GM12878 (cell line): Measurements from ENCODE around the gene ZNF385A. TPM values are rescaled to one million over a fixed set of nuclear protein-coding genes. Genes with fewer than 3 reads are reported as not detected.

Experiments
- ATAC-seq: fragments of 200-7000 bp; cut with Tn5 transposase; 3 replicates; pipeline ENCODE4 v1.9.1; 2020; ENCODE audit warnings: mild to moderate bottlenecking, moderate library complexity
- BruUV-seq: library from RNA; stranded (reverse); fragments of 400-500 nt; replicated peaks from 2 replicates; lab custom pipeline; 2021; lab: Mats Ljungman, UMichigan
- CTCF ChIA-PET: fragments of 300-600 bp; sonication (Branson Sonifier 250); formaldehyde crosslinking; extraction: SDS; loops from one replicate; lab custom pipeline; 2021; ENCODE audit warnings: inconsistent platforms; lab: Yijun Ruan, JAX
- POLR2A ChIA-PET: fragments of 350-600 bp; formaldehyde crosslinking; extraction: SDS; loops from one replicate; lab custom pipeline; 2021; ENCODE audit warnings: inconsistent platforms; lab: Charles Lee
- RAD21 ChIA-PET: fragments of 300-600 bp; sonication (Branson Sonifier 250); formaldehyde crosslinking; loops from one replicate; lab custom pipeline; 2023; ENCODE audit warnings: antibody characterized with exemption; ENCODE audit not compliant: unreplicated experiment; lab: Charles Lee
- SMC1A ChIA-PET: fragments of 300-600 bp; sonication (Branson Sonifier 250); formaldehyde crosslinking; loops from one replicate; lab custom pipeline; 2023; ENCODE audit not compliant: unreplicated experiment, uncharacterized antibody; lab: Charles Lee
- DNase-seq: peaks from one replicate; pipeline ENCODE4 v3.0.0-alpha.2; 2011; ENCODE audit warnings: low read depth, low spot score
- FAIRE-seq: peaks from 3 replicates; lab custom pipeline; 2011; peaks lifted over from hg19 to GRCh38; lab: Jason Lieb, UNC
- H2AFZ ChIP-seq: 2 replicates; pipeline ENCODE4 v1.6.0; 2011; ENCODE audit warnings: low read depth, low read length, control low read depth; ENCODE audit not compliant: control insufficient read depth
- H3K27ac ChIP-seq: 2 replicates; pipeline ENCODE4 v1.5.1; 2011; ENCODE audit warnings: control low read depth; ENCODE audit not compliant: control insufficient read depth, insufficient read depth
- H3K27me3 ChIP-seq, 2 experiments: replicated peaks in 1 of 2; 2 replicates each; pipeline versions ENCODE4 v1.6.0 to v1.6.1; 2011; ENCODE audit warnings: low read length in 1 of 2; ENCODE audit not compliant: control insufficient read depth in 2 of 2, insufficient read depth in 2 of 2
- H3K36me3 ChIP-seq, 2 experiments: 2 replicates each; pipeline ENCODE4 v1.5.1; 2011; ENCODE audit warnings: low read length in 1 of 2; ENCODE audit not compliant: control insufficient read depth in 2 of 2, insufficient read depth in 2 of 2
- H3K4me1 ChIP-seq: 2 replicates; pipeline ENCODE4 v1.6.1; 2011; ENCODE audit warnings: mild to moderate bottlenecking, low read length, moderate library complexity, mixed read lengths; ENCODE audit not compliant: control insufficient read depth, insufficient read depth
- H3K4me2 ChIP-seq: 2 replicates; pipeline ENCODE4 v1.6.0; 2011; ENCODE audit warnings: control low read depth; ENCODE audit not compliant: control insufficient read depth, insufficient read depth
- H3K4me3 ChIP-seq: fragments of 200-600 bp; sonication (generic); 2 replicates; pipeline ENCODE4 v1.5.1; 2016
- H3K79me2 ChIP-seq: 2 replicates; pipeline ENCODE4 v1.6.0; 2011; ENCODE audit warnings: low read length; ENCODE audit not compliant: control insufficient read depth, insufficient read depth
- H3K9ac ChIP-seq: 2 replicates; pipeline ENCODE4 v1.8.0; 2011; ENCODE audit warnings: low read length, control low read depth, mixed read lengths; ENCODE audit not compliant: control insufficient read depth, insufficient read depth
- H3K9me3 ChIP-seq: replicated peaks from 3 replicates; pipeline ENCODE4 v1.5.1; 2011; ENCODE audit warnings: mild to moderate bottlenecking, low read length; ENCODE audit not compliant: control insufficient read depth, insufficient read depth
- H4K20me1 ChIP-seq: 2 replicates; pipeline ENCODE4 v1.6.0; 2011; ENCODE audit not compliant: control insufficient read depth, insufficient read depth
- BRCA1 ChIP-seq: IDR thresholded peaks from 2 replicates; pipeline ENCODE4 v1.6.1; 2011; ENCODE audit warnings: low read depth, low read length, improper control_type of control experiment
- CHD1 ChIP-seq: IDR thresholded peaks from 2 replicates; pipeline ENCODE4 v1.6.1; 2012; ENCODE audit warnings: low read depth, low read length, improper control_type of control experiment
- CREB1 ChIP-seq: IDR thresholded peaks from 2 replicates; pipeline ENCODE4 v1.6.1; 2012; ENCODE audit warnings: low read depth, mild to moderate bottlenecking, inconsistent platforms
- EED ChIP-seq: sonication (generic); IDR thresholded peaks from 2 replicates; pipeline ENCODE4 v1.6.1; 2016; ENCODE audit warnings: antibody characterized with exemption, low read depth
- IKZF2 ChIP-seq, 2 experiments: fragments of 450-650 bp; IDR thresholded peaks; 2 replicates each; pipeline ENCODE4 v1.6.1; 2017; ENCODE audit warnings: mild to moderate bottlenecking in 2 of 2, moderate library complexity in 2 of 2
- NR2F1 ChIP-seq: fragments of 450-650 bp; conservative IDR thresholded peaks from 2 replicates; pipeline ENCODE4 v1.6.1; 2017; ENCODE audit warnings: mild to moderate bottlenecking
- POLR2A ChIP-seq: IDR thresholded peaks from 2 replicates; pipeline ENCODE4 v1.6.1; 2011; ENCODE audit warnings: low read depth, mild to moderate bottlenecking, low read length
- RBBP5 ChIP-seq: fragments of 200-600 bp; sonication (generic); conservative IDR thresholded peaks from 2 replicates; pipeline ENCODE4 v1.6.1; 2016
- SREBF1 ChIP-seq: IDR thresholded peaks from 2 replicates; pipeline ENCODE4 v1.6.1; 2012; ENCODE audit warnings: mild to moderate bottlenecking, low read length
- SUZ12 ChIP-seq: fragments of 200-600 bp; sonication (generic); IDR thresholded peaks from one replicate; pipeline ENCODE4 v1.6.1; 2018; ENCODE audit warnings: antibody characterized with exemption, mild to moderate bottlenecking; ENCODE audit not compliant: unreplicated experiment
- ZBED1 ChIP-seq: IDR thresholded peaks from 2 replicates; pipeline ENCODE4 v1.6.1; 2016; ENCODE audit warnings: borderline replicate concordance
- ZNF592 ChIP-seq: fragments of 450-650 bp; IDR thresholded peaks from 2 replicates; pipeline ENCODE4 v1.6.1; 2017; ENCODE audit warnings: mild to moderate bottlenecking, moderate library complexity
- ZNF687 ChIP-seq: fragments of 450-650 bp; IDR thresholded peaks from 2 replicates; pipeline ENCODE4 v1.6.1; 2017; ENCODE audit warnings: mild to moderate bottlenecking, moderate library complexity
- whole genome bisulfite sequencing: methylation state at CpG from one replicate; pipeline ENCODE4 v1.1.6; 2016; ENCODE audit warnings: low lambda C conversion rate; ENCODE audit not compliant: insufficient replicate concordance, insufficient coverage; ENCODE audit errors: missing lambda C conversion rate; 5-methylcytosine and 5-hydroxymethylcytosine counted together
- in situ Hi-C: fragments of 300-500 bp; cut with MboI; formaldehyde crosslinking; loops from 9 replicates; pipeline ENCODE4 v1.14.3; 2018; ENCODE audit warnings: mixed read lengths
- intact Hi-C: fragments of 100-400 bp; cut with micrococcal nuclease; formaldehyde crosslinking; loops from one replicate; pipeline ENCODE4 v1.14.2; 2022; ENCODE audit not compliant: unreplicated experiment
- polyA plus RNA-seq, 11 experiments: library from polyadenylated mRNA; depleted of rRNA in 4 of 11; unstranded in 6 of 11; stranded (reverse) in 5 of 11; fragments of >200 nt; fragmentation: Nextera tagmentation in 4 of 11; fragmentation: Illumina TruSeq in 1 of 11; extraction: Ambion mirVana in 4 of 11; extraction: Trizol in 1 of 11; gene quantifications; 1 replicate in 1 of 11; 2 replicates in 10 of 11; pipeline versions ENCODE4 v1.2.1 to v1.2.3, GENCODE V29; 2011 to 2016; ENCODE audit warnings: inconsistent platforms in 2 of 11, missing spikeins in 2 of 11, low read depth in 1 of 11
- total RNA-seq, 4 experiments: library from RNA; depleted of rRNA in 3 of 4; stranded (reverse); fragments of >200 nt in 3 of 4; fragmentation: Illumina TruSeq in 1 of 4; extraction: Trizol in 1 of 4; gene quantifications; 2 replicates each; pipeline versions ENCODE4 v1.2.1 to v1.2.3, GENCODE V29; 2013 to 2021
- TF ChIP-seq, protein P1 (sequence below): fragments of 450-650 bp; formaldehyde crosslinking; IDR thresholded peaks from 2 replicates; pipeline ENCODE4 v1.5.0; 2022; ENCODE audit warnings: mild to moderate bottlenecking, missing genetic modification characterization

The ZNF385A gene
- total and polyA plus RNA-seq, 10 of the 15 experiments (the other 5 are each of a cell fraction or from before 2014, with no cell fraction given) = 0.26 to 26.1 (median 4.9) TPM

DNA sequence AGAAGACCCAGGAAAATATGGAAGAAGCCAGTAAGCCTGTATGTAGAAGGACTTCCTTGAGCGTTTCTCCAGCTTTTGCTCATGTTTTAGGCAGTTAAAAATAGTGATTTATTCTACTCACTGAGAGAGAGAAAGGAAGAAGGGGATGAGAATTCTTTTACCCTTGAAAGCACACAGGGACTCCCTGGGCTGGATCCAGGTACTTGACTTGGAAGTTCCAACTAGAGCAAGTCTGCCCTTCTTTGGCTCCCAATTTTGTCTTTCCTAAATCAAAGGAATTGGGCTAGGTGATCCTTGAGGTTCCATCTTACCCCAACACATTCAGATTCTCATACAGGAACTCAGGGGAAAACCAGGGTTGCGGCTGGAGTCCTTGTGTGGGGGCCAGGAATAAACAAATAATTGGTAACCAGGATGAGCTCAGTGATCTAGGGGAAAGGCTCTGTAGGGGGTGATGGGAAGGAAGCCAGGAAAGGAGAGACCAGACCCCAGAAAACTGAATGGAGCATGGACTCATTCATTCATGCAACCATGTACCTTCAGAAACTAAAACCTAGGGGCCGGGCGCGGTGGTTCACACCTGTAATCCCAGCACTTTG, 46.0 kb upstream of the ZNF385A start:
- no peak for ATAC-seq
- Histone ChIP-seq H3K79me2 (no peaks in the 10 kb centered on the region), H3K9ac (no peak overlapping the region), H3K9me3 (no peaks in the 10 kb centered on the region), H4K20me1 (no peaks in the 10 kb centered on the region), H3K27me3 (peaks cover 1 to 9% of the 10 kb centered on the region in 2 experiments), H3K36me3 (no peaks in the 10 kb centered on the region), H3K4me1 (peaks cover 5% of the 10 kb centered on the region), H3K27ac (no peak overlapping the region), H2AFZ (no peak overlapping the region), H3K4me3 (no peak overlapping the region), H3K4me2 (no peak overlapping the region)
- ChIA-PET POLR2A (interaction anchor here (0.7 to 3.3 kb wide), 4 partner anchors 7 to 1818 kb away, joined by 3 to 10 read pairs (median 6); no protein-coding TSS in a partner anchor), RAD21 (interaction anchor here (0.6 to 4.8 kb wide), 3 partner anchors 8 to 31 kb away, joined by 3 to 19 read pairs (median 3); no protein-coding TSS in a partner anchor), SMC1A (interaction anchor here (1.2 to 21.0 kb wide), 6 partner anchors 8 to 46 kb away, joined by 3 to 469 read pairs (median 14); no protein-coding TSS in a partner anchor), CTCF (interaction anchor here (1.0 to 33.3 kb wide), 3 partner anchors 9 to 43 kb away, joined by 3 to 1071 read pairs (median 5); no protein-coding TSS in a partner anchor)
- 71% methylated on average over 5 of the region's 5 CpGs for WGBS
- BruUV-seq = no TSS peak
- DNase-seq = no peak
- no peak for FAIRE-seq
- intact Hi-C loops = no loop called here
- in situ Hi-C loops = no loop called here
- TF ChIP-seq NR2F1 (no peak), RBBP5 (no peak), CHD1 (no peak), SREBF1 (no peak), SUZ12 (no peak), ZNF592 (no peak), BRCA1 (no peak), CREB1 (no peak), IKZF2 (IDR thresholded peaks at IDR 0.05) (no peak), ZBED1 (no peak), ZNF687 (no peak), POLR2A (no peak), EED (no peak)
- TF ChIP-seq, protein P1, sequence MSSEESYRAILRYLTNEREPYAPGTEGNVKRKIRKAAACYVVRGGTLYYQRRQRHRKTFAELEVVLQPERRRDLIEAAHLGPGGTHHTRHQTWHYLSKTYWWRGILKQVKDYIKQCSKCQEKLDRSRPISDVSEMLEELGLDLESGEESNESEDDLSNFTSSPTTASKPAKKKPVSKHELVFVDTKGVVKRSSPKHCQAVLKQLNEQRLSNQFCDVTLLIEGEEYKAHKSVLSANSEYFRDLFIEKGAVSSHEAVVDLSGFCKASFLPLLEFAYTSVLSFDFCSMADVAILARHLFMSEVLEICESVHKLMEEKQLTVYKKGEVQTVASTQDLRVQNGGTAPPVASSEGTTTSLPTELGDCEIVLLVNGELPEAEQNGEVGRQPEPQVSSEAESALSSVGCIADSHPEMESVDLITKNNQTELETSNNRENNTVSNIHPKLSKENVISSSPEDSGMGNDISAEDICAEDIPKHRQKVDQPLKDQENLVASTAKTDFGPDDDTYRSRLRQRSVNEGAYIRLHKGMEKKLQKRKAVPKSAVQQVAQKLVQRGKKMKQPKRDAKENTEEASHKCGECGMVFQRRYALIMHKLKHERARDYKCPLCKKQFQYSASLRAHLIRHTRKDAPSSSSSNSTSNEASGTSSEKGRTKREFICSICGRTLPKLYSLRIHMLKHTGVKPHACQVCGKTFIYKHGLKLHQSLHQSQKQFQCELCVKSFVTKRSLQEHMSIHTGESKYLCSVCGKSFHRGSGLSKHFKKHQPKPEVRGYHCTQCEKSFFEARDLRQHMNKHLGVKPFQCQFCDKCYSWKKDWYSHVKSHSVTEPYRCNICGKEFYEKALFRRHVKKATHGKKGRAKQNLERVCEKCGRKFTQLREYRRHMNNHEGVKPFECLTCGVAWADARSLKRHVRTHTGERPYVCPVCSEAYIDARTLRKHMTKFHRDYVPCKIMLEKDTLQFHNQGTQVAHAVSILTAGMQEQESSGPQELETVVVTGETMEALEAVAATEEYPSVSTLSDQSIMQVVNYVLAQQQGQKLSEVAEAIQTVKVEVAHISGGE = no peak
